ENCODE measurements around the gene TDP2. TPM values are rescaled to one million over a fixed set of nuclear protein-coding genes. Genes with fewer than 3 reads are reported as not detected.

TDP2 gene
- total and polyA plus RNA-seq, 8 donors: 18.7 to 112 (median 27.5) TPM

DNA sequence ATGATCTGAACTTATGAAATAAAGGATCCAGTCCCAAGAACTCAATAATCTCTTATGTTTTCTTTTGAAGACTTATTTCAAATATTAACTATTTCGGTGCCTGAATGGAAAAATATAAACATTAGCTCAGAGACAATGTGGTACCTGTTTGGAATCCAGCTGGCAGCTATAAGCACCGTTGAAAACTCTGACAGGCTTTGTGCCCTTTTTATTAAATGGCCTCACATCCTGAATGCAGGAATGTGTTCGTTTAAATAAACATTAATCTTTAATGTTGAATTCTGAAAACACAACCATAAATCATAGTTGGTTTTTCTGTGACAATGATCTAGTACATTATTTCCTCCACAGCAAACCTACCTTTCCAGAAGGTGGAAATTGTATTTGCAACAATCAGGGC, 16.3 kb downstream of the TDP2 start:
- intact Hi-C loops (cut with DNase I; ENCODE audit: low total_unique reads): no loop called here
- no peak for TF ChIP-seq POLR2AphosphoS5 (IDR thresholded peaks at IDR 0.05)
- TF ChIP-seq, protein P1, sequence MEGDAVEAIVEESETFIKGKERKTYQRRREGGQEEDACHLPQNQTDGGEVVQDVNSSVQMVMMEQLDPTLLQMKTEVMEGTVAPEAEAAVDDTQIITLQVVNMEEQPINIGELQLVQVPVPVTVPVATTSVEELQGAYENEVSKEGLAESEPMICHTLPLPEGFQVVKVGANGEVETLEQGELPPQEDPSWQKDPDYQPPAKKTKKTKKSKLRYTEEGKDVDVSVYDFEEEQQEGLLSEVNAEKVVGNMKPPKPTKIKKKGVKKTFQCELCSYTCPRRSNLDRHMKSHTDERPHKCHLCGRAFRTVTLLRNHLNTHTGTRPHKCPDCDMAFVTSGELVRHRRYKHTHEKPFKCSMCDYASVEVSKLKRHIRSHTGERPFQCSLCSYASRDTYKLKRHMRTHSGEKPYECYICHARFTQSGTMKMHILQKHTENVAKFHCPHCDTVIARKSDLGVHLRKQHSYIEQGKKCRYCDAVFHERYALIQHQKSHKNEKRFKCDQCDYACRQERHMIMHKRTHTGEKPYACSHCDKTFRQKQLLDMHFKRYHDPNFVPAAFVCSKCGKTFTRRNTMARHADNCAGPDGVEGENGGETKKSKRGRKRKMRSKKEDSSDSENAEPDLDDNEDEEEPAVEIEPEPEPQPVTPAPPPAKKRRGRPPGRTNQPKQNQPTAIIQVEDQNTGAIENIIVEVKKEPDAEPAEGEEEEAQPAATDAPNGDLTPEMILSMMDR (IDR thresholded peaks at IDR 0.05): no peak
- TF ChIP-seq POLR2A (IDR thresholded peaks at IDR 0.05): no peak
- no peak for TF ChIP-seq EP300 (IDR thresholded peaks at IDR 0.05)
- H3K27me3 ChIP-seq: no peaks in the 10 kb centered on the region
- DNase-seq: no peak
- H3K4me1 ChIP-seq: peaks cover 0 to 17% (median 10%) of the 10 kb centered on the region in 4 donors
- H3K4me3 ChIP-seq: no peak overlapping the region
- H3K36me3 ChIP-seq: peaks cover 7 to 59% (median 58%) of the 10 kb centered on the region in 4 donors
- 26 to 39% (median 28%) methylated on average over 3 of the region's 3 CpGs for WGBS, 5 donors
- H3K27ac ChIP-seq: no peak overlapping the region
- H3K9me3 ChIP-seq: no peaks in the 10 kb centered on the region

DNA sequence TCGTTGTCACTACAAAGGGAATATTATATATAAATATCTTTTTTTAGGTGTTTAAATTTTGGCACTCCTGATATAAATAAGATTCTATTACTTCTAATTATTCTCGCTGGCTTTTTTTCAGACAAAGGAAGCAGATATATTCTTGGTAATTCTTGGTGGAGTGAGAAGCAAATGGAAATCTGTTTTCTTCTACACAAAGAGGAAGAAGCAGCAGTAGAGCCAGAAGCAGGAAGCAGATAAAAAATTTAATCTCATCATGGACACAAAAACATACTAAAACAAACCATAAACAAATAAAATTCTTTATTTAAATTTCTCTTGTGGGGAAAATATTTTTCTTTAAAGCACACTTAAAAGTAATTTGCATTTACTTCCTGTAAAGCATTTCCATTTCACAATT, 17.0 kb downstream of the TDP2 start:
- Histone ChIP-seq H3K4me3 (no peak overlapping the region), H3K27me3 (peaks cover 0 to under 1% (median 0%) of the 10 kb centered on the region in 3 donors), H3K27ac (no peak overlapping the region), H3K36me3 (peaks cover 7 to 57% (median 52%) of the 10 kb centered on the region in 4 donors), H3K9me3 (no peaks in the 10 kb centered on the region), H3K4me1 (peaks cover 0 to 15% (median 11%) of the 10 kb centered on the region in 4 donors)
- WGBS, 5 donors: 71 to 88% (median 80%) methylated on average over 2 of the region's 2 CpGs
- no peak for DNase-seq
- intact Hi-C loops (cut with DNase I; ENCODE audit: low total_unique reads): no loop called here
- TF ChIP-seq POLR2A (IDR thresholded peaks at IDR 0.05) (no peak), POLR2AphosphoS5 (IDR thresholded peaks at IDR 0.05) (no peak), EP300 (IDR thresholded peaks at IDR 0.05) (no peak)
- TF ChIP-seq, protein P1 (IDR thresholded peaks at IDR 0.05): no peak

DNA sequence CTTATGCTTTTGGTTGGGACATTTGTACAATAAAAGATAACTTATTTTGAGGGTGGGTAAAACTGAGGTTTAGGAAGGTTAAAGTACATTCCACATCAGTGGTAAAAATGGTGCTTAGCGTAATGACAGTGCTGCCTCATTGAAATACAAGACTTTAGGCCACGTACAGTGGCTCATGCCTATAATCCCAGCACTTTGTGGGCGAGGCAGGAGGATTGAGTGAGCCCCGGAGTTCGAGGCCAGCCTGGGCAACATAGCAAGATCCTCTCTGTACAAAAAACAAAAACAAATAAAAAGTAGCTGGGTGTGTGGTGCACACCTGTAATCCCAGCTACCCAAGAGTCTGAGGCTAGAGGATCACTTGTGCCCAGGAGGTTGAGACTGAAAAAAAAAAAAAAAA, 18.4 kb downstream of the TDP2 start:
- intact Hi-C loops (cut with DNase I; ENCODE audit: low total_unique reads): no loop called here
- H3K36me3 ChIP-seq: peaks cover 7 to 43% (median 37%) of the 10 kb centered on the region in 4 donors
- 95 to 97% (median 96%) methylated on average over 5 of the region's 5 CpGs for WGBS, 5 donors

DNA sequence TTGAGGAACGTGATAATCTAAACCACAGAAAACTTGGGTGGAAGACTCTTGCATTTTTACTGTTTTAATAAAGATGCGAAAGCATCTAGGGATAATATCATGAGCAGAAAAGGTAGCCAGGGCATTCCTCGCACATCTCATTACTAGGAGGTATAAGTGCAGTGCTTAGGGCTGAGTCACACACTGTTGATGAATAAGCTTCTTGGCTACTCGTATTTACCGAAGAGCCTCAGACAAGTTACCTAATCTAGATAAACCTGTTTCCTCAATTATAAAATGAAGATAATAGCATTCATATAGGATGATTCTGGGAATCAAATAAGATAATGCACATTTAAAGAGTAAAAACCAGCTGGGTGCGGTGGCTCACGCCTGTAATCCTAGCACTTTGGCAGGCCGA, 19.9 kb downstream of the TDP2 start:
- no peak for DNase-seq
- 63 to 79% (median 71%) methylated on average over 8 of the region's 8 CpGs for WGBS, 5 donors
- TF ChIP-seq POLR2AphosphoS5 (IDR thresholded peaks at IDR 0.05): no peak
- TF ChIP-seq, protein P1 (IDR thresholded peaks at IDR 0.05): no peak
- no peak for TF ChIP-seq POLR2A (IDR thresholded peaks at IDR 0.05)
- TF ChIP-seq EP300 (IDR thresholded peaks at IDR 0.05): no peak
- peaks cover 0 to 14% (median 4%) of the 10 kb centered on the region in 3 donors for H3K27me3 ChIP-seq
- no peak overlapping the region for H3K4me3 ChIP-seq
- H3K27ac ChIP-seq: no peak overlapping the region
- intact Hi-C loops (cut with DNase I; ENCODE audit: low total_unique reads): no loop called here
- H3K9me3 ChIP-seq: no peaks in the 10 kb centered on the region
- H3K36me3 ChIP-seq: peaks cover 0 to 28% (median 22%) of the 10 kb centered on the region in 4 donors
- peaks cover 0 to 15% (median 11%) of the 10 kb centered on the region in 4 donors for H3K4me1 ChIP-seq

More for the DNA sequence above, 18.4 kb downstream of the TDP2 start:
- Histone ChIP-seq H3K4me1 (peaks cover 0 to 15% (median 11%) of the 10 kb centered on the region in 4 donors), H3K27me3 (peaks cover 0 to 14% (median 4%) of the 10 kb centered on the region in 3 donors), H3K9me3 (no peaks in the 10 kb centered on the region), H3K27ac (no peak overlapping the region), H3K4me3 (no peak overlapping the region)
- TF ChIP-seq EP300 (IDR thresholded peaks at IDR 0.05) (no peak), POLR2A (IDR thresholded peaks at IDR 0.05) (no peak), POLR2AphosphoS5 (IDR thresholded peaks at IDR 0.05) (no peak)
- TF ChIP-seq, protein P1 (IDR thresholded peaks at IDR 0.05): no peak
- DNase-seq: no peak

Data from stomach (tissue), 9 donors.